HepG2 (cell line): Measurements from ENCODE around the gene AMOTL1. TPM values are rescaled to one million over a fixed set of nuclear protein-coding genes. Genes with fewer than 3 reads are reported as not detected.

ENCODE experiments used
- ATAC-seq: fragments of 200-7000 bp; cut with Tn5 transposase; 3 replicates; pipeline ENCODE4 v1.9.1; 2020; ENCODE audit warnings: mild to moderate bottlenecking, moderate library complexity
- BruUV-seq: library from RNA; stranded (reverse); fragments of 400-500 nt; replicated peaks from 2 replicates; lab custom pipeline; 2021; lab: Mats Ljungman, UMichigan
- CTCF ChIA-PET: fragments of 300-600 bp; formaldehyde crosslinking; extraction: SDS; loops from one replicate; lab custom pipeline; 2021; ENCODE audit warnings: low total read pairs, inconsistent platforms, low intra/inter-chr PET ratio; lab: Yijun Ruan, JAX
- POLR2A ChIA-PET: fragments of 350-600 bp; sonication (Branson Sonifier 250); formaldehyde crosslinking; loops from one replicate; lab custom pipeline; 2020; ENCODE audit warnings: antibody characterized with exemption, inconsistent platforms; lab: Yijun Ruan, JAX
- DNase-seq: peaks from one replicate; pipeline ENCODE4 v3.0.0-alpha.2; 2015; ENCODE audit warnings: low spot score
- FAIRE-seq: peaks from 3 replicates; lab custom pipeline; 2011; peaks lifted over from hg19 to GRCh38; lab: Jason Lieb, UNC
- H2AFZ ChIP-seq: one replicate; pipeline ENCODE4 v1.6.1; 2011; ENCODE audit warnings: low read length, inconsistent platforms
- H3K27ac ChIP-seq: fragments of 300-600 bp; 3 replicates; pipeline ENCODE4 v1.8.0; 2011; ENCODE audit warnings: mixed run types, mild to moderate bottlenecking, mixed read lengths, low read length, inconsistent platforms; ENCODE audit not compliant: insufficient read depth; ENCODE audit errors: extremely low read length
- H3K27me3 ChIP-seq, 2 experiments: fragments of 200-600 bp in 1 of 2; 2 replicates in 1 of 2; 3 replicates in 1 of 2; pipeline versions ENCODE4 v1.6.0 to v1.8.0; 2011; ENCODE audit warnings: low read length in 2 of 2, mild to moderate bottlenecking in 2 of 2, moderate library complexity in 2 of 2, inconsistent platforms in 1 of 2; ENCODE audit not compliant: insufficient read depth in 2 of 2, control insufficient read depth in 1 of 2
- H3K36me3 ChIP-seq, 2 experiments: fragments of 200-600 bp in 1 of 2; replicated peaks in 1 of 2; 2 replicates in 1 of 2; 3 replicates in 1 of 2; pipeline versions ENCODE4 v1.5.1 to v1.8.0; 2011; ENCODE audit warnings: low read length in 2 of 2, inconsistent platforms in 1 of 2; ENCODE audit not compliant: insufficient read depth in 2 of 2, control insufficient read depth in 1 of 2
- H3K4me1 ChIP-seq: 2 replicates; pipeline ENCODE4 v1.5.1; 2012; ENCODE audit warnings: low read length, inconsistent platforms; ENCODE audit not compliant: insufficient read depth
- H3K4me2 ChIP-seq: 2 replicates; pipeline ENCODE4 v1.6.0; 2011; ENCODE audit warnings: low read depth, low read length, inconsistent platforms
- H3K4me3 ChIP-seq, 3 experiments: fragments of 200-600 bp in 1 of 3; sonication (generic), shearing (Covaris generic) in 1 of 3; replicated peaks in 1 of 3; 2 replicates each; pipeline ENCODE4 v1.5.1; 2011 to 2016; ENCODE audit warnings: low read length in 3 of 3, inconsistent platforms in 2 of 3, low read depth in 2 of 3, mild to moderate bottlenecking in 2 of 3, control low read depth in 1 of 3, mixed read lengths in 1 of 3; ENCODE audit not compliant: insufficient read depth in 1 of 3
- H3K79me2 ChIP-seq: one replicate; pipeline ENCODE4 v1.6.1; 2011; ENCODE audit warnings: low read length, inconsistent platforms; ENCODE audit not compliant: insufficient read depth
- H3K9ac ChIP-seq: 2 replicates; pipeline ENCODE4 v1.6.0; 2011; ENCODE audit warnings: mild to moderate bottlenecking, low read depth, low read length, inconsistent platforms; ENCODE audit not compliant: insufficient read depth
- H3K9me3 ChIP-seq: 2 replicates; pipeline ENCODE4 v1.5.1; 2012; ENCODE audit warnings: mild to moderate bottlenecking, low read length
- H4K20me1 ChIP-seq: 2 replicates; pipeline ENCODE4 v1.6.0; 2011; ENCODE audit warnings: inconsistent platforms, mild to moderate bottlenecking, low read length, moderate library complexity; ENCODE audit not compliant: insufficient read depth
- AGO2 ChIP-seq: fragments of 200-400 bp; formaldehyde crosslinking; optimal IDR thresholded peaks from 2 replicates; pipeline ENCODE3; 2017; ENCODE audit warnings: mild to moderate bottlenecking, low read depth, low read length, moderate library complexity
- CHCHD3 ChIP-seq: sonication (generic); formaldehyde crosslinking; IDR thresholded peaks from 2 replicates; pipeline ENCODE4 v1.8.0; 2022; ENCODE audit warnings: mild to moderate bottlenecking, missing genetic modification reagents, moderate library complexity
- FOXK1 ChIP-seq: sonication (generic); formaldehyde crosslinking; IDR thresholded peaks from 2 replicates; pipeline ENCODE4 v1.4.0; 2020; ENCODE audit warnings: low read depth, missing genetic modification reagents, borderline replicate concordance
- HNF4A ChIP-seq: sonication (generic); formaldehyde crosslinking; IDR thresholded peaks from 2 replicates; pipeline ENCODE4 v1.4.0; 2020; ENCODE audit warnings: missing genetic modification reagents
- LCORL ChIP-seq, 2 experiments: fragments of 450-650 bp in 1 of 2; sonication (generic) in 1 of 2; formaldehyde crosslinking in 1 of 2; IDR thresholded peaks; 2 replicates each; pipeline versions ENCODE4 v1.5.0 to v1.6.1; 2017 to 2020; ENCODE audit warnings: antibody characterized with exemption in 1 of 2, missing genetic modification reagents in 1 of 2
- PAX8 ChIP-seq: sonication (generic); formaldehyde crosslinking; IDR thresholded peaks from 2 replicates; pipeline ENCODE4 v1.8.0; 2022; ENCODE audit warnings: mild to moderate bottlenecking, missing genetic modification reagents, borderline replicate concordance
- RBFOX2 ChIP-seq: fragments of 200-400 bp; formaldehyde crosslinking; IDR thresholded peaks from 2 replicates; pipeline ENCODE4 v1.6.1; 2017; ENCODE audit warnings: low read depth, mild to moderate bottlenecking, low read length
- RFXANK ChIP-seq: IDR thresholded peaks from 2 replicates; pipeline ENCODE4 v1.6.1; 2016
- THAP11 ChIP-seq: IDR thresholded peaks from 2 replicates; pipeline ENCODE4 v1.6.1; 2016; ENCODE audit warnings: missing biosample characterization, missing genetic modification reagents
- TOE1 ChIP-seq: sonication (generic); formaldehyde crosslinking; IDR thresholded peaks from 2 replicates; pipeline ENCODE4 v1.4.0; 2020; ENCODE audit warnings: mild to moderate bottlenecking, missing genetic modification reagents
- ZNF225 ChIP-seq: sonication (generic); formaldehyde crosslinking; IDR thresholded peaks from 2 replicates; pipeline ENCODE4 v1.4.0; 2020; ENCODE audit warnings: mild to moderate bottlenecking, missing genetic modification reagents
- ZNF232 ChIP-seq: sonication (generic); formaldehyde crosslinking; IDR thresholded peaks from 2 replicates; pipeline ENCODE4 v1.4.0; 2020; ENCODE audit warnings: missing genetic modification reagents, borderline replicate concordance
- ZNF329 ChIP-seq: sonication (generic); formaldehyde crosslinking; IDR thresholded peaks from 2 replicates; pipeline ENCODE4 v1.9.0; 2021; ENCODE audit warnings: low read depth, mild to moderate bottlenecking, missing genetic modification reagents
- ZNF530 ChIP-seq: sonication (generic); formaldehyde crosslinking; IDR thresholded peaks from 2 replicates; pipeline ENCODE4 v1.5.0; 2020; ENCODE audit warnings: low read depth, mild to moderate bottlenecking, missing genetic modification reagents
- ZNF768 ChIP-seq: sonication (generic); formaldehyde crosslinking; IDR thresholded peaks from 2 replicates; pipeline ENCODE4 v1.4.0; 2020; ENCODE audit warnings: missing genetic modification reagents
- WGBS: methylation state at CpG from one replicate; pipeline ENCODE4 v1.1.6; 2017; ENCODE audit warnings: low lambda C conversion rate; 5-methylcytosine and 5-hydroxymethylcytosine counted together
- in situ Hi-C: cut with HindIII; loops from 2 replicates; pipeline ENCODE4 v1.10.0; 2017; ENCODE audit warnings: low pct_unique_long_range_greater_than_20kb; ENCODE audit not compliant: extremely low pct_ligation_motif_present
- intact Hi-C: fragments of 100-400 bp; cut with micrococcal nuclease; formaldehyde crosslinking; loops from one replicate; pipeline ENCODE4 v1.10.0; 2022; ENCODE audit not compliant: unreplicated experiment
- polyA plus RNA-seq, 8 experiments: library from polyadenylated mRNA; depleted of rRNA in 3 of 8; stranded (reverse) in 7 of 8; unstranded in 1 of 8; fragments of >200 nt; fragmentation: Illumina TruSeq in 4 of 8; extraction: Trizol in 4 of 8; gene quantifications; 2 replicates each; pipeline versions ENCODE4 v1.2.1 to v1.2.3, GENCODE V29; 2011 to 2016; ENCODE audit warnings: low read depth in 4 of 8, missing spikeins in 1 of 8, mixed read lengths in 1 of 8; ENCODE audit not compliant: insufficient read depth in 1 of 8
- total RNA-seq, 5 experiments: library from RNA; depleted of rRNA; stranded (reverse); fragments of >200 nt; fragmentation: Illumina TruSeq; extraction: Trizol; gene quantifications; 2 replicates each; pipeline ENCODE4 v1.2.3, GENCODE V29; 2016; ENCODE audit warnings: low read depth in 1 of 5
- TF ChIP-seq, protein P1 (sequence below): sonication (generic); formaldehyde crosslinking; IDR thresholded peaks from 2 replicates; pipeline ENCODE4 v1.4.0; 2020; ENCODE audit warnings: mild to moderate bottlenecking, missing genetic modification reagents, borderline replicate concordance
- TF ChIP-seq, protein P2 (sequence below): sonication (generic); formaldehyde crosslinking; IDR thresholded peaks from 2 replicates; pipeline ENCODE4 v1.4.0; 2020; ENCODE audit warnings: mild to moderate bottlenecking, missing genetic modification reagents

AMOTL1 gene
- total and polyA plus RNA-seq, 2 of the 13 experiments (the other 11 are each of a cell fraction or from before 2014, with no cell fraction given): 0.01 to 0.20 TPM

DNA sequence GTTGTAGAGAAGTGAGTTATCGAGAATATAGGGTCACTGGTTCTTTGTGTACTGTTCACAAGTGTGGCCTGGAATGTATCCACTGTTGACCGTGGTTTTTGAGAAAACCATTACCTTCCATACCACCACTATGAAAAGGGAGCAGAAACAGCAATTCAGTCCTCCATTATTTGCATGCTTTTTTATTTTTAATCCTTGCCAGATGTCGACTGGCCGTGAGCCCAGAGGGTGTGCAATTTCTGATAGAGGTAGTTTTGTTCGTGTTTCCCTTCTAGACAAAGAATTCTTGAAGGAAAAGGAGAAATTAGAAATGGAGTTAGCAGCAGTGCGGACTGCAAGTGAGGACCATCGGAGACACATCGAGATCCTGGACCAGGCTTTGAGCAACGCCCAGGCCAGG lies 81.7 kb downstream of the AMOTL1 start:
- no peaks in the 10 kb centered on the region for H3K4me1 ChIP-seq
- DNase-seq (no peak), FAIRE-seq (no peak), ATAC-seq (no peak)
- ChIA-PET POLR2A (no interaction called here), CTCF (no interaction called here)
- intact Hi-C loops (loop anchor here (1.0 kb wide), 1 partner anchor 46 kb away; no protein-coding TSS in a partner anchor), in situ Hi-C loops (no loop called here)
- H3K4me2 ChIP-seq: no peak overlapping the region
- H3K9ac ChIP-seq: no peak overlapping the region
- H3K4me3 ChIP-seq: no peak overlapping the region
- no TSS peak for BruUV-seq
- H3K27me3 ChIP-seq: no peaks in the 10 kb centered on the region
- 23% methylated on average over 9 of the region's 9 CpGs for WGBS
- no peaks in the 10 kb centered on the region for H3K36me3 ChIP-seq
- TF ChIP-seq CHCHD3: no peak
- TF ChIP-seq, protein P1, sequence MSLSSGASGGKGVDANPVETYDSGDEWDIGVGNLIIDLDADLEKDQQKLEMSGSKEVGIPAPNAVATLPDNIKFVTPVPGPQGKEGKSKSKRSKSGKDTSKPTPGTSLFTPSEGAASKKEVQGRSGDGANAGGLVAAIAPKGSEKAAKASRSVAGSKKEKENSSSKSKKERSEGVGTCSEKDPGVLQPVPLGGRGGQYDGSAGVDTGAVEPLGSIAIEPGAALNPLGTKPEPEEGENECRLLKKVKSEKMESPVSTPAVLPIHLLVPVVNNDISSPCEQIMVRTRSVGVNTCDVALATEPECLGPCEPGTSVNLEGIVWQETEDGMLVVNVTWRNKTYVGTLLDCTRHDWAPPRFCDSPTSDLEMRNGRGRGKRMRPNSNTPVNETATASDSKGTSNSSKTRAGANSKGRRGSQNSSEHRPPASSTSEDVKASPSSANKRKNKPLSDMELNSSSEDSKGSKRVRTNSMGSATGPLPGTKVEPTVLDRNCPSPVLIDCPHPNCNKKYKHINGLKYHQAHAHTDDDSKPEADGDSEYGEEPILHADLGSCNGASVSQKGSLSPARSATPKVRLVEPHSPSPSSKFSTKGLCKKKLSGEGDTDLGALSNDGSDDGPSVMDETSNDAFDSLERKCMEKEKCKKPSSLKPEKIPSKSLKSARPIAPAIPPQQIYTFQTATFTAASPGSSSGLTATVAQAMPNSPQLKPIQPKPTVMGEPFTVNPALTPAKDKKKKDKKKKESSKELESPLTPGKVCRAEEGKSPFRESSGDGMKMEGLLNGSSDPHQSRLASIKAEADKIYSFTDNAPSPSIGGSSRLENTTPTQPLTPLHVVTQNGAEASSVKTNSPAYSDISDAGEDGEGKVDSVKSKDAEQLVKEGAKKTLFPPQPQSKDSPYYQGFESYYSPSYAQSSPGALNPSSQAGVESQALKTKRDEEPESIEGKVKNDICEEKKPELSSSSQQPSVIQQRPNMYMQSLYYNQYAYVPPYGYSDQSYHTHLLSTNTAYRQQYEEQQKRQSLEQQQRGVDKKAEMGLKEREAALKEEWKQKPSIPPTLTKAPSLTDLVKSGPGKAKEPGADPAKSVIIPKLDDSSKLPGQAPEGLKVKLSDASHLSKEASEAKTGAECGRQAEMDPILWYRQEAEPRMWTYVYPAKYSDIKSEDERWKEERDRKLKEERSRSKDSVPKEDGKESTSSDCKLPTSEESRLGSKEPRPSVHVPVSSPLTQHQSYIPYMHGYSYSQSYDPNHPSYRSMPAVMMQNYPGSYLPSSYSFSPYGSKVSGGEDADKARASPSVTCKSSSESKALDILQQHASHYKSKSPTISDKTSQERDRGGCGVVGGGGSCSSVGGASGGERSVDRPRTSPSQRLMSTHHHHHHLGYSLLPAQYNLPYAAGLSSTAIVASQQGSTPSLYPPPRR: no peak
- no peak for TF ChIP-seq ZNF232
- no peak for TF ChIP-seq LCORL (IDR thresholded peaks at IDR 0.05)
- no peak for TF ChIP-seq LCORL (CRISPR knock-in tag; IDR thresholded peaks at IDR 0.05)
- no peak for TF ChIP-seq ZNF768 (CRISPR knock-in tag)
- no peak for TF ChIP-seq ZNF329 (CRISPR knock-in tag)
- no peak for TF ChIP-seq AGO2
- no peak for TF ChIP-seq PAX8 (CRISPR knock-in tag)
- no peak for TF ChIP-seq ZNF225 (CRISPR knock-in tag)
- no peak for TF ChIP-seq HNF4A (CRISPR knock-in tag)
- no peak for TF ChIP-seq THAP11 (CRISPR knock-in tag)
- TF ChIP-seq, protein P2, sequence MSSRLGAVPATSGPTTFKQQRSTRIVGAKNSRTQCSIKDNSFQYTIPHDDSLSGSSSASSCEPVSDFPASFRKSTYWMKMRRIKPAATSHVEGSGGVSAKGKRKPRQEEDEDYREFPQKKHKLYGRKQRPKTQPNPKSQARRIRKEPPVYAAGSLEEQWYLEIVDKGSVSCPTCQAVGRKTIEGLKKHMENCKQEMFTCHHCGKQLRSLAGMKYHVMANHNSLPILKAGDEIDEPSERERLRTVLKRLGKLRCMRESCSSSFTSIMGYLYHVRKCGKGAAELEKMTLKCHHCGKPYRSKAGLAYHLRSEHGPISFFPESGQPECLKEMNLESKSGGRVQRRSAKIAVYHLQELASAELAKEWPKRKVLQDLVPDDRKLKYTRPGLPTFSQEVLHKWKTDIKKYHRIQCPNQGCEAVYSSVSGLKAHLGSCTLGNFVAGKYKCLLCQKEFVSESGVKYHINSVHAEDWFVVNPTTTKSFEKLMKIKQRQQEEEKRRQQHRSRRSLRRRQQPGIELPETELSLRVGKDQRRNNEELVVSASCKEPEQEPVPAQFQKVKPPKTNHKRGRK (CRISPR knock-in tag): no peak
- no peak for TF ChIP-seq FOXK1 (CRISPR knock-in tag)
- no peak for TF ChIP-seq ZNF530
- TF ChIP-seq RFXANK: no peak
- no peak for TF ChIP-seq RBFOX2
- TF ChIP-seq TOE1: no peak
- H3K9me3 ChIP-seq: no peaks in the 10 kb centered on the region
- no peaks in the 10 kb centered on the region for H3K79me2 ChIP-seq
- H2AFZ ChIP-seq: no peak overlapping the region
- H3K27ac ChIP-seq: no peak overlapping the region
- H4K20me1 ChIP-seq: no peaks in the 10 kb centered on the region
